Activated CD4-positive, alpha-beta T cell treated with anti-CD3 and anti-CD28 coated beads, Interleukin-2, amount 50 U/mL, for 48 hours (primary cell): ENCODE measurements around the gene RAB20.
"Not testable (repeated sequence)": the region's sequence is repeated elsewhere in the genome, so short reads cannot be mapped to it uniquely, and the experiment has no call there.

Experiments
- DNase-seq, 2 experiments: peaks; one replicate each; pipeline ENCODE4 v3.0.0-alpha.2; 2020

RAB20 gene

DNA sequence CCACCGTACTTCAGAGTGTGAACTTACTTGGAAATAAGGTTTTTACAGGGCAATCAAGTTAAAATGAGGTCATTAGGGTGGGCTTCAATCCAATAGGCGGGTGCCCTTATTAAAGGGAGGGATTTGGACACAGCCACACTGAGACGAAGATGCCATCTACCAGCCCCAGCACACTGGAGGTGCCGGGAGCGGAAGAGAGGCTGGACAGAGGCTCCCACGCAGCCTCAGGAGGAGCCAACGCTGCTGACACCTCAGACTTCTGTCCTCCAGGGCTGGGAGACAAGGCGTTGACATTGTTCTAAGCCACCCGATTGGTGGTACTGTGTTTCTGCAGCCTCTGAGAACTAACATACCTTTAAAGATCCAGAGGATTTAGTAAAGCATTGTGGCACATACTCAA lies 12.6 kb upstream of the RAB20 start:
- no peak for DNase-seq

DNA sequence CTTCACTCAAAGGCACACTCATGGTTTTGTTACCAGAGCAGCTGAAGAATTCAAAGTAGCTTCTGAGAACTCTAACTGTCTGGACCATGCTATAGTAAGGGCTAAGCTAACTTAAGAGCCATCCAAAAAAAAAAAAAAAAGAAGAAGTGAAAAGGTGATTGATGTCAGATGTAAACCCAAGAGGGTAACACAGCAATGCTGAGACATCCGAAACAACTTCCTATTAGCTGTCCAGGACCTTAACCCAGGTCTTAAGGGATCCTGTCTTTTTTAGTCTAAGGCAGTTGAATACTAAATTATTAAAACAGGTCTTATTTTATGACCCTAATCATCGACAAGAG lies 11.2 kb upstream of the RAB20 start:
- no peak for DNase-seq

DNA sequence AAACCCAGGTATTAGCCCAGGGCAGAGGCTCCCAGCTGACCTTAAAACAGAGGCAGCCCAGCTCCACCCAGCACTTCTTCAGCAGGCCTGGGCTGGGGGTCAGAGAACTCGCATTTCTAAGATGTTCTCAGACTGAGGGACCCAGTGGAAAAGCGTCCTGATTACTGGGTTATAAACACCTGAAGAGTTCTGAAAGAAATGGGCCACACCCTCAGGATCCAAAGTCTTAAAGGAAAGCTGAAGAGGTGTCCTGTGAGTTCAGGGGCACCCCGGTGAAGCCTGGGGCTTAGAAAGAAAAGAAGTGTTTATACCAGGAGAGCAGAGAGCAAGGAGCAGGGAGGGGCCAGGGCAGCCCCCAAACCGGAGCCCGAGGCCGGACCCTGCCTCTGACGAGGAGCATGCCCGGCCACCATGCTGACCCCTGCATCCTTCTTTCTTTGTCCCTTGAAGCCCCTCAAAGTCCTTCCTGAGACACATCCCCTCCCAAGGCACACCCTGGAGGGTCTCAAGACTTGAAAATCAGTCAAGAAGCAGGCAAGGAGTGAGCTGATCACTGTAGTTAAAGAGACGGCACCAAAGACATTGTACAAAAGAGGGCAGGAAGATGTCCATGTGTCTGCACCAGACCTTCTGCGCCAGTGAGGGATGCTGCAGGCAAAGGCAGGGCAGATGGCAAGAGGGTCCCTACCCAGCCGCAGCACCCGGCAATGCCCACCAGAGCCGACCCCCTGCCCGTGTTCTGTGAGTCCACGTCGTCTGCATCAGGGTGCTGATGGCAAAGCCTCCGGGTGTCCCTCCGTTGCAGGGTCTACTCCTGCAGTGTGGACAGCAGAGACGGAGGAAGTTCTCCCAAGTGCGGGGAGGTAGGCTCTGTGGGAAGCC lies 10.6 kb upstream of the RAB20 start:
- DNase-seq = no peak

DNA sequence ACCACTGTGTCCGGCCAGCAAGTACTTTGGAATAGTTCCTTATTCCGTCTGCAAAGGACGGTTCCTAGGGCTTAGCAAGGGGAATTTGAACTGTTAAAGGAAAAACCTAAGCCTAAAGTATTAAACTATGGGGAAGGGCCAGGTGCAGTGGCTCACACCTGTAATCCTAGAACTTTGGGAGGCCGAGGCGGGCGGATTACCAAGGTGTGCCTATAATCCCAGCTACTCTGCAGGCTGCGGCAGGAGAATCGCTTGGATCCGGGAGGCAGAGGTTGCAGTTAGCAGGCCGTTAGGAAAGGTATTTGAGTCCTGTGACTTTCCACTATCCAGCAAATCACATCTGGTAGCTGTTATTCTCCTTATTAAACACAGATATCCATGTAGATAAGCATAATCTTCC lies 9.4 kb upstream of the RAB20 start:
- no peak for DNase-seq

DNA sequence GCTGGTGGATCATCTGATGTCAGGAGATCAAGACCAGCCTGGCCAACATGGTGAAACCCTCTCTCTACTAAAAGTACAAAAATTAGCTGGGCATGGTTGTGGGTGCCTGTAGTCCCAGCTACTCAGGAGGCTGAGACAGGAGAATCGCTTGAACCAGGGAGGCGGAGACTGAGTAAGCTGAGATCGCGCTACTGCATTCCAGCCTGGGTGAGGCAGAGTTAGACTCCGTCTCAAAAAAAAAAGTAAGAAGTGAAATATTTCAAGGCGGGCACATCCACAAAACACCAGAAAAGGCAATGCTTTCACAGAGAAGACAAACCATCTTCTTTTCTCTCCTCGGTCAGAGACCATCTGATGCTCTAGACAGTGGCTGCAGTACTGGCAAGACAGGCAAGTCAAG lies 8.4 kb upstream of the RAB20 start:
- DNase-seq = not testable (repeated sequence)

DNA sequence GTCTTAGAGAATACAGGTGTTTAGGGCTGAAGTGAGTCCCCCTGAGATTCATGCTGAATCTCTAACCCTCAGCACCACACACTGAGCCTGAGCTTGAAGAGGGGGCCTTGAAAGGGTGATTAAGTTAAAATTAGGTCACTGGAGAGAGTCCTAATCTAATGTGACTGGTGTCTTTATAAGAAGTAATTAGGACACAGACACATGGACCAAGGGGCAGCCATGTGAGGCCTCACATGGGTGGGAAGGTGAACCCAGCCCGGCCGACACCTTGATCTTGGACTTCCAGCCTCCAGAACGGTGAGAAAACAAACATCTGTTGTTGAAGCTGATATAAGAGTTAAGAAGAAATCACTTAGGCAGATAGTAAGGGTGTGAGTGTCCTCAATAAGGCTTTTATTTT lies 7.1 kb upstream of the RAB20 start:
- DNase-seq = no peak

DNA sequence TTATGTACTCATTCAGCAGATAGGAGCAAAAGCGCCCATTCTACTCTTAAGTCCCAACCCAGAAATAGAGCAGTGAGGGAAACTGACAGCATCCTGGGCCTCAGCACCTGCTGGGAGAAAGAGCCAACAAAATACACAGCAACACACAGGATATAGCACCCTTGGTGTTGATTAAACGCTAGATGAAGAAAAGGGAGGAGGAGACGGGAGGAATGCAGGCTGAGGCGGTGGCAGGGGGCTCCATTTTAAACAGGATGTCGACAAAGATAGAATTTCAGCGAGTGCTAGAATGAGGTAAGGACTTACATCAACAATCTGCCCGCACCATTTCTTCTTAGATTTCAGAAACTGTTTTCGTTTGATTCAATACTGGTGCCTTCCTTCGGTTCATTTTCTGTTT lies 4.6 kb upstream of the RAB20 start:
- no peak for DNase-seq

DNA sequence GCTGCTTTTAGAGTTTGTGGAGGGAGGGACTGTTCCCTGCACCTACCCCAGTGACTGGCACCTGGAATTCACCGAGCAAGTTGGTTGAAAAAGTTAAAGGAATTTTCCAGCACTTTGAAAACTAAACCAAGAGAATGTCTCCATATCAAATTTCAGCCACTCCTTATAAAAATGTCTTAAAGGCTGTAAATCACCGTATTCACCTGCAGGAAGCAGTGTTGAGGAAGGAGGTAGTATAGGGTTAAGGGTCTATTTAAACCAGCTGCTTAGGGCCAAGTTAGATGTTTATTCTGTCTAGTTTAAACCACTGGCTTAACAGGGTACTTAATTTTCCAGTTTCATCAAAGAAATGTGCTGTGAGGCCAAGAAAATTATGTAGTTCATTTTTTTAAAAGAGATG lies 3.8 kb upstream of the RAB20 start:
- no peak for DNase-seq

DNA sequence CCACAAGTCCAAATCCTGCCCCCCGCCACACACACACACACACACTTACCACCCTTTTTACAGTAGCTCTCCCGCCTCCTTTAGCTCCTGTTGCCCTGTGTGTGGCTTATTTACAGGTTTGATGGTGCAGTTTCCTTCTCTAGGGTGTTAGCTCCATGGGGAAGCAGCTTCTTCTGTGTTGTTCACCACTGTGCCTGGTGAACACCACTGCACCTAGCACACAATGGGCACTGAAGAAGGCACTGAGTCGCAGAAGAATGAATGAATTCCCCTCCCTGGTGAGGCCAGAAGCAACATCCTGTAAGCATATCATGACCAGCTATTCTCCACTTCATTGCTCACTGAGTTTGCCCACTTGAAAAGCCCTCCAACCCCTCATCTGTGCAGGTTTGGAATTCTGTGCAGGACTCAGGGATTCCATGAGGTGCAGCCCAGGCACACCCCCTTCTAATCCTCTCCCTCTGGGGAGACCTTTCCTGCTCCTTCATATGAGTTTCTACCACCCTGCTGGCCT lies 3.0 kb upstream of the RAB20 start:
- DNase-seq = no peak

DNA sequence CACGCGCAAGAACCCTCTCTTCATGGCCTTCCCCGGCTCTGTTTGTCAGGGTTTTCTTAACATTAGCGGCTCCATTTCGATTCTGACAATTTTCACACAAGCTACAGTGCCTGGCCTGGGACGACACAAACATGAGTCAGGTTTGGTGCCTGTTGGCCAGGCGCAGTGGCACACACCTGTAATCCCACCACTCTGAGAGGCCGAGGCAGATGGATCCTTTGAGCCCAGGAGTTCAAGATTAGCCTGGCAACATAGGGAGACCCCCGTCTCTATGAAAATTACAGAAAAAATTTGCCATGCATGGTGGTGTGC lies 1.9 kb upstream of the RAB20 start:
- DNase-seq = no peak

DNA sequence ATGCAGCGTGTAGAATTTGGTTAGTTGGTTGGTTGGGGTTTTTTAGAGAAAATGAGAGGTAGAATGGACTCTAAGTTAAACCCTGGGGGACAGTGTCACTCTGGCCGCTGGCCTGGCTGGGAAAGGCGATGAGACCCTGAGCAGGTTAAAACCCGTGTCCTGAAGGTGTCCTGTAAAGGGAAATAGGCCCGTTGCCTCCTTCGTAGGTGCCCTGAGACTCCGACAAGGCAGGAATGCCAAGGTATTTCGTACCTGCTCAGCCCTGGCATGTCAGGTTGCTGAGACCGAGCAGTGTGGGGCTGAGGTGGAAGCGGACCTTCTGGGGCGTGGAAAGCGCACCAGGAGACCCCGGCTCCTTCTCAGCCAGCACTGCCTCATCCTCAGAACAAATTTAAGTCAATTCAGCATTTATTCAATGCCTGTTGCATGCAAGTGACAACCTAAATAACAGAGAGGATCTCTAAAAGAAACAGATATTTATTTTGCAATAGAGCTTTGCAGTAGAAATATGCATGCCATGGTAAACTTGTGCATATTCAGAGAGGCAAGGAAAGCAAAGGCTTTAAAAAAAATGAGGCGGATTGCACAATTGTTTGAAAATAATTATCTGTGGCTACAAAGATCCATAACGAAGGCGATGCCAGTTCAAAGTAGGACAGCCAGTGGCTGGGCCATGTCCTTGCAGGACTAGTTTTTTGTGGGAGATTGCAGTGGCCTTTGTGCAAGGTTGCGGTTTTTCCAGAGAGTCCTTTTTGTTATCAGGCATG lies 1.4 kb upstream of the RAB20 start:
- DNase-seq = no peak

DNA sequence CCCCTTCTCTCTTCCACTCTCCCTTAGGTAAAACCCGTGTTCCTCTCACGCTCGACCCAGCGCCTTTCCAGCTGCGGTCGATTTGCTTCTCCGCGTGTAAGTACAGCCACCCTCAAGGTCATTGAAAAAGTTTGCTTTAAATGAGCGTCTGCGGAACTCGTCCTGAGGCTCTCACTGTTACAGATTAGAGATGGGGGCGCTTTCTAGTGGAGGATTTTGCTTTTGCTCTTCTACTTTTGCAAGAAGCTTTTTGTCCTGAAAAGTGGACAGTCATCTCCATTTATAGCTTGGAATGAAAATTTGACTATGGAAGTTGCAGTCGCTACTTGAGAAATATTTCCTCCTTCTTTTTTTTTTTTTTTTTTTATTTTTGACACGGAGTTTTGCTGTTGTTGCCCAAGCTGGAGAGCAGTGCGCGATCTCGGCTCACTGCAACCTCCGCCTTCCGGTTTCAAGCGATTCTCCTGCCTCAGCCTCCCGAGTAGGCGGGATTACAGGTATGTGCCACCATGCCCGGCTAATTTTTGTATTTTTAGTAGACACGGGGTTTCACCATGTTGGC lies 595 bp upstream of the RAB20 start:
- peak; percentile 6 to 20 for DNase-seq

DNA sequence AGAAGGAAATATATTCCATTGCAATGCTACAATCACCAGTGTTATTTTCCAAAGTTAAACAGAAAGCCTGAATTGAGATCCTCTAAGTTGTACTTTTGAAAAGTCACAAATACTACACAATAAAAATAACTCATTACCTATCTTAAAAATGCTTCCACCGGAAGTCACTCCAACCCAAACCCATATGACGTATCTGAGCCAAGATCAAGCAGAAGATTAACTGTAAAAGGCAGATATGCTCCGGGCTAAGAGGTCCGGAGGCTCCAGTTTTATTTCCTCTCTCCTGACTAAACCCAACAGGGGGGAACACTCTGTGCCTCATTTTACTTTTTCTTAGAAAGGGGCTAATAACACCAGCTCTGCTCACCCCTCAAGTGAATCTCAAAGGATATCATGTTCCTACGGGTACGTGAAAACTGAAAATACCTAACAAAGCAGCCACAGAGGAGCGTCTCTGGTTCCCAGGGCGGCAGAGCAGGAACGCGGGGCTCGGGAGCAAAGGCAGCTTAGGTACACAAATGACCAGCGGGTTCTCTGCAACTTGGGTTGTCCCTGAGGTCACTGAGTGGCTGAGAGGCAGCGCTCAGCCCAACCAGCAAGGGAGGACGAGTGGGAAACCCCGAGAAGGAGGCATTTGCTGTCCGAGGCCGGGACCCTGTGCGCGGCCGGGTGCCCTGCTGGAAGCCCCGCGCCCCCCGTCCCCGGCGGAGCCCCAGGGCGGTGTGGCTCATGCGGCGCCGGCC lies 750 bp downstream of the RAB20 start:
- peak in 1 of 2 experiments; percentile 18 for DNase-seq

DNA sequence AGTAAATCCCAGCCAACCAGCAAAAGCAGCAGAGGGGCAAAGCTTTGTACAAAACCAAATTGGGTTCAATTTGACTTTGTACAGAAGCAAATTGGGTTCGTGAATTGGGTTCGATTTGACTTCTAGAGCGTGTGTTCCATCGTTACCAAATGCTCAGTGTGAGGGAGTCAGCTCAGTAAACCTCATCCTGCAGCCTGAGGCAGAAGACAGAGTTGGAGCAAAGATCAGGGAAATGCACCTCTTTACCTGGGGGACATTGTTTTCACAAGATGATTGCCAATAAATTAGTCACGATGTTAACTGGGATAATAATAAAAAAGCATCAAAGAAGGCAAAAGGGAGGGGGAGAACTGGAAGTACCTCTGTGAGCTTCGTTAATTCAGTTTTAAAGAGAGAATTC lies 1.5 kb downstream of the RAB20 start:
- DNase-seq = no peak

DNA sequence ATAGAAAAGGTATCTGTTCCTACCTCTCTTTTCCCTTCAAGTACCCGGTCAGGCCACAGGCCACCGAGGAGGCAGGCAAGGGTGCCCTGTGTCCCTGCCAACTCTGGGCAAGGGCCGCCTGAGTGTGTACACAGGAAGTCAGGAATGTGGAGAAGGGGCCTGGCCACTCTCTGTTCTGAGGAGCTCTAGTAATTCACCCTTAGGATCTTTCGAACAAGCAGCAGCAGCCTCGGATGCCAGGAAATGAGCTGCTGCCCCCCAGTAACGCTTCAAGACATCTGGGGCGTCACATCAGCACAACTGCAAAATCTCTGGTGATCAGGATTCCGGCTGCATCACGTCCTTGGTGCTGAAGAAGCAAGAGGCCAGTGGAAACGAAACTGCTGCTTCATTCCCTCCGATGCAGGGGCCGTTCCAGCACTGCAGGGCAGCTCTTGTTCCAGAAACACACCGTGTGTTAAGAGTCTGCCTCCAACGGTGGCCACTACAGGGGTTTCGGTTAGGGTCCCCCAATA lies 2.0 kb downstream of the RAB20 start:
- no peak for DNase-seq

DNA sequence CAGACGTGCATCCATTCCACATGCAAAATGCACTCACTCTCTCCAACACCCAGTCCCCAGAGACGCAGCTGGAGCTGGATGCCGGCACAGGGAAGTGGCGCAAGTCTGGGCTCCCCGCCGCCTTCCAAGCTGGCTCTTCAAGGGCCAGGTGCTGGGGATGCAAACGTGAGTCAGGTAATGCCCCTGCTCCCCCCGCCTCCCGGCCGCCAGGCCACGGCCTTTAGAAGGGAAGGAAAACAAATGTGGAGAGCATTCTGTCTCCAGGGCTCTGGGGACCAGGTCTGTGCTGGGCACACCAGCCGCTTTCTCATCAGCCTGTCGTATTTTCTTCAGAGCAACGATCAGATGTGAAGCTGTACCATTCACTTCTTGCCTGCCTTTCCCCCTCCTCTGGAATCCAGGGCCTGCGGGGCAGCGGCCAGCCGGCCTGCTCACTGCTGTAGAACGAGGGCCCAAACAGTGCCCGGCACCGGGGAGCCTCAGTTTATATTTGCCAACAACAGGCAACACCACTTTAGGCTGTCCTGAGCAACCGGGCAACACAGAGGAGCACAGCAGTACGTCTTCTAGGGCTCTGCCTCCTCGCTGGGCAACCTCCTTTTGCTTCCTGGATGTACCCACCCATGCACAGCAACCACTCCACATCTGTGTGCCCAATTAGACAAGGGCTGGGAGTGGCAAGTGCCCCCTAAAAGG lies 3.8 kb downstream of the RAB20 start:
- no peak for DNase-seq

DNA sequence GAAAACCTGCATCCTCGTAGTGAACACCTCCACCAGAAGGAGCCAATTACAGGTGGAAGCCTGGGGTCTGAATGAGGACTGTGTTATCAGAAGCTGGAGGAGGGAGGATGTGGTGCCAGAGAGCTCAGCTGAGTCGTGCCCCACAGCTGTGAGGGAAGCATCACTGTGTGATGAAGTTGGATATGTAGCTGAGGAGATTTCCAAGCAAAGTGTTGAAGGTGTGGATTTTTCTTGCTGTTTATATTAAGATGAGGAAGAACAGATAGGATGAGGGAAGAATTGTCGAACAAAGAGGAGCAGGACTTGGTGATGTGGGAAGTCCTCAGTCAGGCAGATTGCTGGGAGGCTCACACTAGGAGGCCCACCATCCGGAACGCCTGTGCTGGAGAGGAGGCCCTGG lies 4.4 kb downstream of the RAB20 start:
- DNase-seq = no peak

DNA sequence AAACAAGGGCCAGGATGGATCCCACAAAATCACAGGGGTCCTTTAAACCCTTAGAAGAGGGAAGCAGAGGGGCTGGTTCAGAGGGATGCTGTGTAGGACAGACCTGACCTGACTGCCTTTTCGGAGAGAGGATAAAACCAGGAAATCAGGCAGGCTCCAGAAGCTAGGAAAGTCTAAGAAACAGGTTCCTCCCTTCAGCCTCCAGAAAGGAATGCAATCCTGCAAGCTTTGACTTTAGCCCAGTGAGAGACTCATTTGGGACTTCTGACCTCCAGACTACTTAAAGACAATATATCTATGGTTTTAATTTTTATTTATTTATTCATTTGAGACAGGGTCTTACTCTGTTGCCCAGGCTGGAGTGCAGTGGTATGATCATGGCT lies 5.3 kb downstream of the RAB20 start:
- DNase-seq = no peak

DNA sequence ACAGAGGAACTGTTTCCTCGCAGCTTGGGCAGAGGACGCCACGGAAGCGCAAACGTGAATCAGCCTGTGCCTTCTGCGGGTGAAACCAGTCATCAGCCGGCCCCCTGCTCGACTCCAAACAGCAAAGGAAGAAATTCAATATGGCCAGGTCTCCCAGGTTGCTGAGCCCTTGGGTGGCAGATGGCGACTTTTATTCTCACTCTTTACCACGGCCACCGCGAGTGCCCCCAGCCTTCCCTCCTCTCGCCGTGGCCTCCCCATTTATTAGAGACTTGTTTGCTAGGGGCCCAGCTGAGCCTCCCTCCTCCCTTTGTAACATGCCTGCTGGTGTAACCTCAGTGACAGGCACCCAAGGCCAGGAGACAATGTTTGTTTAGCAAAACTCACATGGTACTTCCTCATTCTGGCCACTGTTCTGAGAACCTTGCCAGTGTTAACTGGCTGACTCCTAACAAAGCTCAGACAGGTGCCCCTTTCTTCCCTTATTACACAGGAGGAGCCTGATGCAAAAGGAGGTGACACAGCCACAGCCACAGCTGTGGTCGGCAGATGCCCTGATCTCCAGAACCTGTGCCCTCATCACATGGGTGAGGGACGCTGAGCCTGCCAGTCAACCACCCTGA lies 5.8 kb downstream of the RAB20 start:
- DNase-seq = no peak

DNA sequence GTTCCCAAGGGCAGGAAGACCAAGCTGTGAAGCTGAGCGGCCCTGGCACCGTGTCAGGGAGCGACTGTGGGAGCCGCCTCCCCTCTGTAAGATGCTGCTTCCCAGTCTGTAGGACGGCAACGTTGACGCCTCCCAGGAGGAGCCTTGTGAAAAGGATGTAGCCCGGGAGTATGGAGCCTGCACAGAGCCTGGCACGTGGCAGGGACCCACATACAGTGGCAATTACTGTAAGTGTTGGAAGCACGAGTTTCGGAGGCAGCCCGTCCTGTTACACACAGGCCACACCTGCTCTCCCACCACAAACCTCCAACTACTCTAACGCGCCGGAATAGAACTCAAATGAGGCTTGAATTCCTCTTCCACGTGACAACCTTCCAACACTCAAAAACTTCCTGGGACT lies 6.6 kb downstream of the RAB20 start:
- DNase-seq = no peak

DNA sequence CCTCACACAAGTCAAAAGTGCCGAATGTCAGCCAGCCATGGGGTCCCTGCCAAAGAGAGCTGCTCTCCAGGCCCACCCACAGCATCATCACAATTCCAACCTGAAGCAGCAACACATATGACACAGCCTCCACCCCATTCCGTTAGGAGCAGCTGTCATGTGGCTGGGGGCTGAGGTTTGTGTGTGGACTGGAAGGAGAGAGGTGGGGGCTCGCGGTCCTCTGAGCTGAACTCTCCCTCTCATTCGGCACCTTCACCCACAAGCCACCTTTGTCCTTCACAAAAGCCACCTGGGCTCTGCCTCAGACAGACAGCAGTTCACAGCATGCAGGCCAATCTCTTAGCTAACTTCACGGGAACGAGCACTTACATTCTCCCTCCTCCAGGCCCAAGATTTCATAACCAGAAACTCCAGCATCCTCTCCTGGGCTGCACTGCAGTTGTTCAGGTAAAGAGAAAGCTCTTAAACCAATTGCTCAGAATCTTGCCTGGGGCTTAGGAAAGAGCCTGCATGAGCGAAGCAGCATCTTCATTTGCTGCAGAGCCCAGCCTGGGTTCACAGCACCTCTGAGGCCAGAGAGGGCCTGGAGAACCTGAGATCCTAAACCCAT lies 7.2 kb downstream of the RAB20 start:
- DNase-seq = no peak

DNA sequence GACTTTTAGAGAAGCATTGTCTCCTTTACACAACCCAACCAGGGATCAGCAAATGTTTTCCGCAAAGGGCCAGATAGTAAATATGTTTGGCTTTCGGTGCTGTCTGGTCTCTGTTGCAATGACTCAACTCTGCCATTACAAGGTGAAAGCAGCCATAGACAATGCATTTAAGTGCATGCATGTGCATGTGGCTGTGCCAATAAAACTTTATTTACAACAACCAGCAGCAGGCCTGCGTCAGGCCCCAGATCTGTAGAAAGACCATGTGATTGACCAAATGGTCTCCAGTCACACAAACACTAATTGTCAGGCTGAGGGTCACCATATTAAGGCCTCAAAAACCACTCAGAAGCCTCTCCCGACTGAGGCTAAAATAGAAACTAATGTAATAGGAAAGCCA lies 8.1 kb downstream of the RAB20 start:
- no peak for DNase-seq
